ENCODE results near the gene REEP5.
A peak's percentile ranks its signal among the peaks of the same experiment; 100 is the strongest.
"Not testable (repeated sequence)": the region's sequence is repeated elsewhere in the genome, so short reads cannot be mapped to it uniquely, and the experiment has no call there.

REEP5 gene

GRCh38 chr5:112960863-112961504 is 39.0 kb upstream of the REEP5 start:
- TF ChIP-seq FOXA1 (IDR thresholded peaks at IDR 0.05), result no peak
- TF ChIP-seq HDGF (IDR thresholded peaks at IDR 0.05; ENCODE audit: borderline replicate concordance), result no peak
- ChIA-PET CTCF (no interaction called here), POLR2A (interaction anchor here (0.7 to 4.6 kb wide), 4 partner anchors 8 to 40 kb away, joined by 3 to 30 read pairs (median 6); partner anchors contain the start of genes DCP2 and REEP5)
- no peak for DNase-seq (ENCODE audit: extremely low spot score)

GRCh38 chr5:112960315-112960714 is 38.3 kb upstream of the REEP5 start:
- ChIA-PET POLR2A (interaction anchor here (0.7 to 4.6 kb wide), 3 partner anchors 9 to 39 kb away, joined by 3 to 30 read pairs (median 4); partner anchors contain the start of genes DCP2 and REEP5), CTCF (interaction anchor here (1.2 kb wide), 1 partner anchor 17 kb away, joined by 4 read pairs; no protein-coding TSS in a partner anchor)
- DNase-seq (ENCODE audit: extremely low spot score), result no peak
- TF ChIP-seq FOXK2 (IDR thresholded peaks at IDR 0.05) (no peak), NFRKB (IDR thresholded peaks at IDR 0.05) (no peak), ELF4 (IDR thresholded peaks at IDR 0.05) (no peak), PKNOX1 (IDR thresholded peaks at IDR 0.05) (no peak), FOXM1 (IDR thresholded peaks at IDR 0.05; ENCODE audit: borderline replicate concordance) (no peak), BHLHE40 (IDR thresholded peaks at IDR 0.05; ENCODE audit: borderline replicate concordance) (no peak), SUZ12 (IDR thresholded peaks at IDR 0.05) (no peak), FOXA1 (IDR thresholded peaks at IDR 0.05) (no peak), TARDBP (IDR thresholded peaks at IDR 0.05) (no peak), CTBP1 (IDR thresholded peaks at IDR 0.05; ENCODE audit: borderline replicate concordance) (no peak), ARNT (IDR thresholded peaks at IDR 0.05) (no peak), LEF1 (IDR thresholded peaks at IDR 0.05; ENCODE audit: borderline replicate concordance) (no peak), ZNF384 (IDR thresholded peaks at IDR 0.05) (no peak)

GRCh38 chr5:112959872-112960271 is 37.8 kb upstream of the REEP5 start:
- ChIA-PET POLR2A (interaction anchor here (1.2 to 4.6 kb wide), 2 partner anchors 16 to 38 kb away, joined by 4 to 30 read pairs; partner anchors contain the start of genes DCP2 and REEP5), CTCF (interaction anchor here (1.2 kb wide), 1 partner anchor 16 kb away, joined by 4 read pairs; no protein-coding TSS in a partner anchor)

GRCh38 chr5:112958093-112959088 is 36.4 kb upstream of the REEP5 start:
- POLR2A ChIA-PET, result interaction anchor here (1.0 kb wide), 1 partner anchor 18 kb away, joined by 4 read pairs; the partner anchor contains the start of gene DCP2

More at GRCh38 chr5:112959872-112960271, 37.8 kb upstream of the REEP5 start:
- not testable (repeated sequence) for DNase-seq (ENCODE audit: extremely low spot score)

GRCh38 chr5:112957036-112957808 is 35.2 kb upstream of the REEP5 start:
- ChIA-PET POLR2A (interaction anchor here (0.7 kb wide), 1 partner anchor 107 kb away, joined by 4 read pairs; no protein-coding TSS in a partner anchor), CTCF (interaction anchor here (0.7 to 0.9 kb wide), 2 partner anchors 17 to 465 kb away, joined by 3 to 5 read pairs; no protein-coding TSS in a partner anchor)
- TF ChIP-seq ARNT (IDR thresholded peaks at IDR 0.05) (no peak), NFRKB (IDR thresholded peaks at IDR 0.05) (no peak), ZNF384 (IDR thresholded peaks at IDR 0.05) (no peak), TARDBP (IDR thresholded peaks at IDR 0.05) (no peak), CTBP1 (IDR thresholded peaks at IDR 0.05; ENCODE audit: borderline replicate concordance) (no peak), HDGF (IDR thresholded peaks at IDR 0.05; ENCODE audit: borderline replicate concordance) (no peak), FOXK2 (IDR thresholded peaks at IDR 0.05) (no peak), ELF4 (IDR thresholded peaks at IDR 0.05) (no peak), L3MBTL2 (conservative IDR thresholded peaks at IDR 0.05) (no peak), FOXM1 (IDR thresholded peaks at IDR 0.05; ENCODE audit: borderline replicate concordance) (no peak), FOXA1 (IDR thresholded peaks at IDR 0.05) (no peak), SP1 (IDR thresholded peaks at IDR 0.05) (no peak), SUZ12 (IDR thresholded peaks at IDR 0.05) (no peak), BHLHE40 (IDR thresholded peaks at IDR 0.05; ENCODE audit: borderline replicate concordance) (no peak), LEF1 (IDR thresholded peaks at IDR 0.05; ENCODE audit: borderline replicate concordance) (no peak), PKNOX1 (IDR thresholded peaks at IDR 0.05) (no peak)
- no peak for DNase-seq (ENCODE audit: extremely low spot score)

More at GRCh38 chr5:112958093-112959088, 36.4 kb upstream of the REEP5 start:
- CTCF ChIA-PET, result no interaction called here
- DNase-seq (ENCODE audit: extremely low spot score), result no peak
- no peak for TF ChIP-seq SP1 (IDR thresholded peaks at IDR 0.05)
- TF ChIP-seq PKNOX1 (IDR thresholded peaks at IDR 0.05), result peak; percentile 44
